RWPE2 (cell line): ENCODE measurements around the gene PARVA.

Experiments used
- ATAC-seq: fragments of 200-7000 bp; cut with Tn5 transposase; 3 replicates; pipeline ENCODE4 v1.9.1; 2021; ENCODE audit warnings: low read depth
- DNase-seq: peaks from one replicate; pipeline ENCODE4 v3.0.0-alpha.2; 2020; ENCODE audit warnings: low spot score
- H3K27ac ChIP-seq: fragments of 450-650 bp; 2 replicates; pipeline ENCODE4 v1.5.1; 2017; ENCODE audit warnings: mild to moderate bottlenecking; ENCODE audit not compliant: poor library complexity, severe bottlenecking
- H3K27me3 ChIP-seq: fragments of 250-450 bp; sonication (Bioruptor Pico); 2 replicates; pipeline ENCODE4 v1.5.1; 2021; ENCODE audit warnings: mild to moderate bottlenecking, moderate library complexity; ENCODE audit not compliant: insufficient read depth, poor library complexity, severe bottlenecking
- H3K36me3 ChIP-seq: fragments of 250-450 bp; sonication (Bioruptor Pico); 2 replicates; pipeline ENCODE4 v1.5.1; 2020; ENCODE audit warnings: low read depth, mild to moderate bottlenecking, moderate library complexity
- H3K4me1 ChIP-seq: fragments of 250-450 bp; sonication (Bioruptor Pico); 2 replicates; pipeline ENCODE4 v1.5.1; 2021; ENCODE audit warnings: mild to moderate bottlenecking, moderate library complexity; ENCODE audit not compliant: insufficient read depth, poor library complexity, severe bottlenecking
- H3K4me3 ChIP-seq: fragments of 250-450 bp; sonication (Bioruptor Pico); 2 replicates; pipeline ENCODE4 v1.5.1; 2021; ENCODE audit warnings: mild to moderate bottlenecking, moderate library complexity; ENCODE audit not compliant: severe bottlenecking
- H3K9me3 ChIP-seq: fragments of 250-450 bp; sonication (Bioruptor Pico); 2 replicates; pipeline ENCODE4 v1.5.1; 2021; ENCODE audit warnings: mild to moderate bottlenecking, moderate library complexity; ENCODE audit not compliant: severe bottlenecking
- TF ChIP-seq, protein P1 (sequence below): fragments of 450-650 bp; IDR thresholded peaks from one replicate; pipeline ENCODE4 v1.5.1; 2017; ENCODE audit warnings: mild to moderate bottlenecking, moderate library complexity; ENCODE audit not compliant: poor library complexity, severe bottlenecking

PARVA gene

DNA sequence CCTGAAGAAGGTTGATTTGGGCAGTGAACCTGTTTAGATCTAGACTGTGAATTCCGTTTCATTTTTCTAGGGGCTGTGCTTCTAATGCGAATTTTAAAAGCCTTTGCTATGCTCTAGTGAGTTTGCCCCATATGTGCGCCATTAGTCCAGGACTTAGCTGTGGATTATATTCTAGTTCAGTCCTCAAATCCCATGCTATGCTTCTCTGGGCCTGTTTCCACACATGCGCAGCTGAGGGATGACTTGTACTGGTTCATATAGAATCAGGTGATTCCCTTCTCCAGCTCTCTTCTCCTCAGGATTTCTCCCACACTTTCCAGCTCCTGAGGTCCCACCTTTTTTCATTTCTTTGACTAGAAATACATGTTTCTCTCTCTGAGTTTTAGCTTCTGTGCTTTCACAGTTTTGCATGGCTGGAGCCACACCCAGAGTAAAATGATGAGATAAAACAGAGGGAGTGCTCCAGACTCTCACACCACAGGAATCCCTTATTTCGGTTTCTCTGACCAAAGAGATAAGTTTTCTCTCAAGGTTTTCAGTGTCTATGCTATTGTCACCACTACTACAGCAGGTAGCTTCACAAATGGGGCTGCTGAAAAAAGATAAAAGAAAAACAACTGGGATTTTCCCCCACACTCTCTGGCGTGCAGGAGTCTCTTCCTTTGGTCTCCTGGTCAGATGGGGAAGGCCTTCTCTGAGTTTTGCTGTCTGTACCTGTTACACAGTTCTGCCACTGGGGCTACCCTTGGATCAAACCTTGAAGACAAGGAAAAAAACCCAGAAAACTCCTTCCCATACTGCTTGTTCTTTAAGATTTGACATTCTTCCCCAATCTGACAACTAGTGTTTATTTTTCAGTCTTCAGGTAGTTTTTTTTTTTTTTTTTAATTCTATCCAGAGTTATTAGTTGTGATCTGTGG, 200.6 kb downstream of the PARVA start:
- no peaks in the 10 kb centered on the region for H3K27me3 ChIP-seq
- H3K9me3 ChIP-seq, result no peaks in the 10 kb centered on the region
- TF ChIP-seq, protein P1, sequence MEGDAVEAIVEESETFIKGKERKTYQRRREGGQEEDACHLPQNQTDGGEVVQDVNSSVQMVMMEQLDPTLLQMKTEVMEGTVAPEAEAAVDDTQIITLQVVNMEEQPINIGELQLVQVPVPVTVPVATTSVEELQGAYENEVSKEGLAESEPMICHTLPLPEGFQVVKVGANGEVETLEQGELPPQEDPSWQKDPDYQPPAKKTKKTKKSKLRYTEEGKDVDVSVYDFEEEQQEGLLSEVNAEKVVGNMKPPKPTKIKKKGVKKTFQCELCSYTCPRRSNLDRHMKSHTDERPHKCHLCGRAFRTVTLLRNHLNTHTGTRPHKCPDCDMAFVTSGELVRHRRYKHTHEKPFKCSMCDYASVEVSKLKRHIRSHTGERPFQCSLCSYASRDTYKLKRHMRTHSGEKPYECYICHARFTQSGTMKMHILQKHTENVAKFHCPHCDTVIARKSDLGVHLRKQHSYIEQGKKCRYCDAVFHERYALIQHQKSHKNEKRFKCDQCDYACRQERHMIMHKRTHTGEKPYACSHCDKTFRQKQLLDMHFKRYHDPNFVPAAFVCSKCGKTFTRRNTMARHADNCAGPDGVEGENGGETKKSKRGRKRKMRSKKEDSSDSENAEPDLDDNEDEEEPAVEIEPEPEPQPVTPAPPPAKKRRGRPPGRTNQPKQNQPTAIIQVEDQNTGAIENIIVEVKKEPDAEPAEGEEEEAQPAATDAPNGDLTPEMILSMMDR, result no peak
- no peaks in the 10 kb centered on the region for H3K36me3 ChIP-seq
- DNase-seq, result no peak
- ATAC-seq, result peak; percentile 49; the same call in 2 of the 3 replicates
- no peak overlapping the region for H3K4me3 ChIP-seq
- H3K27ac ChIP-seq, result no peak overlapping the region
- H3K4me1 ChIP-seq, result no peaks in the 10 kb centered on the region

DNA sequence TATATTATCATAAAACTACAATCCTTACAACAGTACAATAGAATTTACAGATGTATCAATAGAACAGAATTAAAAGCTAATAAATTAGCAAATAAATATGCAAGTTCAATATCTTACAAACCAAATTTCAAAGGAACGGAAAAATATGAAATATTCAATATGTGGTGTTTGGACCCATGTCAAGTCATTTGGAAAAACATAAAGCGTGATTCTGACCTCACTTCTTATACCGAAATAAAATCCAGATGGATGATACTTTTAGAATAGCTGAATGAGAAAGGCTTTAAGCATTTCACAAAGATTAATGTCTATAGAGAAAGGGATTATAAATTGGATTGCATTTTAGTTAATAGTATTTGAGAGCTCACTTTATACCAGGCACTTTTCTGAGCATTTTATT, 204.0 kb downstream of the PARVA start:
- H3K36me3 ChIP-seq, result no peaks in the 10 kb centered on the region
- H3K4me1 ChIP-seq, result no peaks in the 10 kb centered on the region
- H3K4me3 ChIP-seq, result no peak overlapping the region
- no peak overlapping the region for H3K27ac ChIP-seq
- TF ChIP-seq, protein P1, result no peak
- H3K9me3 ChIP-seq, result no peaks in the 10 kb centered on the region
- no peaks in the 10 kb centered on the region for H3K27me3 ChIP-seq
- DNase-seq, result no peak
- no peak for ATAC-seq

DNA sequence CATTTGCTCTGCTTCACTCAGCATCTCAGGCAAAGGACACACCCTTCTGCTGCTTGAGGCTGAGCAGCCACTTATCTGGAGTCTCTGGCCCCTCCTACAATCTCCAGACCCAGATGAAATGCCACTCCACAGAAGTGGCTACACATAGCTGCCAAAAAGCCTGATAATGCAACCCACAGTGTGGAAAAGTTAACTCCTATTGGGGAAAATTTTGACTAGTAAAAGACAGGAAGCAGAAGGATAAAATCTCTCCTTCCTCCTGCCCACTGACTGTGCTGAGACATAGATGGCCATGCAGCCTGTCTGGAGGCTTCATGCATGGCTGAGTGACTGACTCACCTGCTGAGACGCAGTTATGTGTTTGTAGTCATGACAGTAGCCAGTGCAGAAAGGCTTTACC, 204.6 kb downstream of the PARVA start:
- Histone ChIP-seq H3K27me3 (no peaks in the 10 kb centered on the region), H3K9me3 (no peaks in the 10 kb centered on the region), H3K4me1 (no peaks in the 10 kb centered on the region), H3K27ac (no peak overlapping the region), H3K36me3 (no peaks in the 10 kb centered on the region), H3K4me3 (no peak overlapping the region)
- ATAC-seq, result peak; percentile 100
- TF ChIP-seq, protein P1, result no peak
- DNase-seq, result no peak
